ENCODE data around the gene NCAPD2.
A peak's percentile ranks its signal among the peaks of the same experiment; 100 is the strongest.

Gene NCAPD2, protein sequence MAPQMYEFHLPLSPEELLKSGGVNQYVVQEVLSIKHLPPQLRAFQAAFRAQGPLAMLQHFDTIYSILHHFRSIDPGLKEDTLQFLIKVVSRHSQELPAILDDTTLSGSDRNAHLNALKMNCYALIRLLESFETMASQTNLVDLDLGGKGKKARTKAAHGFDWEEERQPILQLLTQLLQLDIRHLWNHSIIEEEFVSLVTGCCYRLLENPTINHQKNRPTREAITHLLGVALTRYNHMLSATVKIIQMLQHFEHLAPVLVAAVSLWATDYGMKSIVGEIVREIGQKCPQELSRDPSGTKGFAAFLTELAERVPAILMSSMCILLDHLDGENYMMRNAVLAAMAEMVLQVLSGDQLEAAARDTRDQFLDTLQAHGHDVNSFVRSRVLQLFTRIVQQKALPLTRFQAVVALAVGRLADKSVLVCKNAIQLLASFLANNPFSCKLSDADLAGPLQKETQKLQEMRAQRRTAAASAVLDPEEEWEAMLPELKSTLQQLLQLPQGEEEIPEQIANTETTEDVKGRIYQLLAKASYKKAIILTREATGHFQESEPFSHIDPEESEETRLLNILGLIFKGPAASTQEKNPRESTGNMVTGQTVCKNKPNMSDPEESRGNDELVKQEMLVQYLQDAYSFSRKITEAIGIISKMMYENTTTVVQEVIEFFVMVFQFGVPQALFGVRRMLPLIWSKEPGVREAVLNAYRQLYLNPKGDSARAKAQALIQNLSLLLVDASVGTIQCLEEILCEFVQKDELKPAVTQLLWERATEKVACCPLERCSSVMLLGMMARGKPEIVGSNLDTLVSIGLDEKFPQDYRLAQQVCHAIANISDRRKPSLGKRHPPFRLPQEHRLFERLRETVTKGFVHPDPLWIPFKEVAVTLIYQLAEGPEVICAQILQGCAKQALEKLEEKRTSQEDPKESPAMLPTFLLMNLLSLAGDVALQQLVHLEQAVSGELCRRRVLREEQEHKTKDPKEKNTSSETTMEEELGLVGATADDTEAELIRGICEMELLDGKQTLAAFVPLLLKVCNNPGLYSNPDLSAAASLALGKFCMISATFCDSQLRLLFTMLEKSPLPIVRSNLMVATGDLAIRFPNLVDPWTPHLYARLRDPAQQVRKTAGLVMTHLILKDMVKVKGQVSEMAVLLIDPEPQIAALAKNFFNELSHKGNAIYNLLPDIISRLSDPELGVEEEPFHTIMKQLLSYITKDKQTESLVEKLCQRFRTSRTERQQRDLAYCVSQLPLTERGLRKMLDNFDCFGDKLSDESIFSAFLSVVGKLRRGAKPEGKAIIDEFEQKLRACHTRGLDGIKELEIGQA (N-terminal part only)
- long read RNA-seq, full-length matches to known transcripts = 483 of 717 reads
- long read RNA-seq, partial matches to known transcripts = 190 of 717 reads
- long read RNA-seq, other reads (novel, unspliced or antisense) = 44 of 717 reads

DNA sequence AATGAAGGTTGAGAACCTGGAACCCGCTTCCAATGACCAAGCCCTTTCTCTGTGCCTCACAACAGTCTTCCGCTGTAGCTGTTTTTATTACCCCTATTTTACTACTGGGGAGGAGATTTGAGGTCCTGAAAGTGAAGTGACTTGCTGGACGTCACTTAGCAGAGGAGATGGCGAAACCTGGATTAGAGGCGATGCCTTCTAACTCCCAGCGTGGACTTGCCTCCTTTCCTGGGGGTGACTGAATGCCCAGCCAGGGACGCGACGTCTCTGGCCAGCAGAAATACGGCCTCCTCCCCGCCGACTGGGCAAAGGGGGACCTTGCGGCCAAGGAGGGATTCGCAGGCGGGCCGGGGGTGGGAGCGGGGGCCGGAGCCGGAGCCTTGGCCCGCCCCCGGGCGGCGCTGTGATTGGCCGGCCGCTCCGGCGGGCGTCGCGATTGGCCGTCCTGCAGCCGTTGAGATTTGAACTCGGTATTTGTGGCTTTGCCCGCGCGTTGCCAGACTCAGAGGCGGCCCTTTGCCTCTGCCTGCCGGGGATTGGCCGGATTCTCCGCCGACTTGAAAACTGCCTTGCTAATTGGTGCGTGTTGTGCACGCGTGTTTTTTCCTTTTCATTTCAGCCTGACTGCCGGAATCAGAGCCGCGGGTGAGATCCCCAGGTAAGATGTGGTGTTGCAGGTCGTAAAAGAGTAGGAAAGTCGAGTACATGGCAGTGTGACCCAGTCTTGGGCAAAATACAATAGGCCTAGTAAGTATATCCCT lies at the start of gene NCAPD2:
Gene NCAPD2 (plus strand): TSS at position 606 of the 761 bp plus-strand sequence. CDS start 997 bp downstream, outside the sequence.
- Histone ChIP-seq H3K27ac (replicated peaks) (peak within 1 kb of the TSS; percentile 92), H3K27me3 (ENCODE audit: insufficient read depth, poor library complexity, severe bottlenecking) (no peaks in the 10 kb centered on the region), H3K4me3 (replicated peaks; ENCODE audit: insufficient read depth, low read length) (peak within 1 kb of the TSS; percentile 93)
- TF ChIP-seq SPI1 (IDR thresholded peaks at IDR 0.05; ENCODE audit: borderline replicate concordance, low read depth) = no peak
- TF ChIP-seq, protein P1, sequence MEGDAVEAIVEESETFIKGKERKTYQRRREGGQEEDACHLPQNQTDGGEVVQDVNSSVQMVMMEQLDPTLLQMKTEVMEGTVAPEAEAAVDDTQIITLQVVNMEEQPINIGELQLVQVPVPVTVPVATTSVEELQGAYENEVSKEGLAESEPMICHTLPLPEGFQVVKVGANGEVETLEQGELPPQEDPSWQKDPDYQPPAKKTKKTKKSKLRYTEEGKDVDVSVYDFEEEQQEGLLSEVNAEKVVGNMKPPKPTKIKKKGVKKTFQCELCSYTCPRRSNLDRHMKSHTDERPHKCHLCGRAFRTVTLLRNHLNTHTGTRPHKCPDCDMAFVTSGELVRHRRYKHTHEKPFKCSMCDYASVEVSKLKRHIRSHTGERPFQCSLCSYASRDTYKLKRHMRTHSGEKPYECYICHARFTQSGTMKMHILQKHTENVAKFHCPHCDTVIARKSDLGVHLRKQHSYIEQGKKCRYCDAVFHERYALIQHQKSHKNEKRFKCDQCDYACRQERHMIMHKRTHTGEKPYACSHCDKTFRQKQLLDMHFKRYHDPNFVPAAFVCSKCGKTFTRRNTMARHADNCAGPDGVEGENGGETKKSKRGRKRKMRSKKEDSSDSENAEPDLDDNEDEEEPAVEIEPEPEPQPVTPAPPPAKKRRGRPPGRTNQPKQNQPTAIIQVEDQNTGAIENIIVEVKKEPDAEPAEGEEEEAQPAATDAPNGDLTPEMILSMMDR (IDR thresholded peaks at IDR 0.05; ENCODE audit: insufficient read depth, low read length) = no peak
- TF ChIP-seq GABPA (IDR thresholded peaks at IDR 0.05; ENCODE audit: low read depth) = 0 out of 2 replicates have a peak, but pooled peaks have one; percentile 11
- TF ChIP-seq POLR2AphosphoS5 (IDR thresholded peaks at IDR 0.05; ENCODE audit: low read depth) = peak; percentile 67
- peak; percentile 94 to 99 for DNase-seq (ENCODE audit: low read depth in 1 of 2, low spot score in 1 of 2)

DNA sequence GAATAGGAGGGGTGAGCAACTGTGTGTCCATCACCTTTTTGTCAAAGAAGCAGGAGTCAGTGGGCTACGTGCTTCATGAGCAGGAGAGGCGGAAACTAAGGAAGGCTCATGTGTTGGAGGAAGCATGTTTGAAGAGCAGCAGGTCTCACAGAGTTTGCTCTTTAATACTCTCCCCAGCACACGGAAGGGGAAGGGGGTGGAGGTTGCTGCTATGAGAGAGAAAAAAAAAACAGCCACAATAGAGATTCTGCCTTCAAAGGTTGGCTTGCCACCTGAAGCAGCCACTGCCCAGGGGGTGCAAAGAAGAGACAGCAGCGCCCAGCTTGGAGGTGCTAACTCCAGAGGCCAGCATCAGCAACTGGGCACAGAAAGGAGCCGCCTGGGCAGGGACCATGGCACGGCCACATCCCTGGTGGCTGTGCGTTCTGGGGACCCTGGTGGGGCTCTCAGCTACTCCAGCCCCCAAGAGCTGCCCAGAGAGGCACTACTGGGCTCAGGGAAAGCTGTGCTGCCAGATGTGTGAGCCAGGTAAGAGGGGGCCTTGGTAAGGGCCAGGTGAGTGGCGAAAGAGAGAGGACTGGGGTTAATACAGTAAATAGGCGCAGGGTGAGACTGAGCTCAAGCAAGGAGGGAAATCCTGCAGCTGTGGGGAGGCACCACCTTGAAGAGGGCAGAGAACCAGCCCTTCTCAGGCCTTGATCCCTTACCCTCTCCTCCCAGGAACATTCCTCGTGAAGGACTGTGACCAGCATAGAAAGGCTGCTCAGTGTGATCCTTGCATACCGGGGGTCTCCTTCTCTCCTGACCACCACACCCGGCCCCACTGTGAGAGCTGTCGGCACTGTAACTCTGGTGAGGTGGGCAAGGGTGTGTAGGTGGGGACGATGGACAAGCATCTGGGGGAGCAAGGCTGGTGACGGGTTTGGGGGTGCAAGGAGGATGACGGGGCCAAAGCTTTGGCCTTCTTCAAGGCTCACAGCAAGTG lies 48.9 kb upstream of the NCAPD2 start, which contains the start of gene CD27:
Gene CD27 (plus strand): TSS at position 252 of the 985 bp plus-strand sequence. CDS start 141 bp downstream, at position 393.
- DNase-seq (ENCODE audit: low read depth in 1 of 2, low spot score in 1 of 2) = no peak
- Histone ChIP-seq H3K27ac (replicated peaks) (no peak within 1 kb of the TSS), H3K4me3 (replicated peaks; ENCODE audit: insufficient read depth, low read length) (no peak within 1 kb of the TSS), H3K27me3 (ENCODE audit: insufficient read depth, poor library complexity, severe bottlenecking) (no peaks in the 10 kb centered on the region)
- TF ChIP-seq, protein P2, sequence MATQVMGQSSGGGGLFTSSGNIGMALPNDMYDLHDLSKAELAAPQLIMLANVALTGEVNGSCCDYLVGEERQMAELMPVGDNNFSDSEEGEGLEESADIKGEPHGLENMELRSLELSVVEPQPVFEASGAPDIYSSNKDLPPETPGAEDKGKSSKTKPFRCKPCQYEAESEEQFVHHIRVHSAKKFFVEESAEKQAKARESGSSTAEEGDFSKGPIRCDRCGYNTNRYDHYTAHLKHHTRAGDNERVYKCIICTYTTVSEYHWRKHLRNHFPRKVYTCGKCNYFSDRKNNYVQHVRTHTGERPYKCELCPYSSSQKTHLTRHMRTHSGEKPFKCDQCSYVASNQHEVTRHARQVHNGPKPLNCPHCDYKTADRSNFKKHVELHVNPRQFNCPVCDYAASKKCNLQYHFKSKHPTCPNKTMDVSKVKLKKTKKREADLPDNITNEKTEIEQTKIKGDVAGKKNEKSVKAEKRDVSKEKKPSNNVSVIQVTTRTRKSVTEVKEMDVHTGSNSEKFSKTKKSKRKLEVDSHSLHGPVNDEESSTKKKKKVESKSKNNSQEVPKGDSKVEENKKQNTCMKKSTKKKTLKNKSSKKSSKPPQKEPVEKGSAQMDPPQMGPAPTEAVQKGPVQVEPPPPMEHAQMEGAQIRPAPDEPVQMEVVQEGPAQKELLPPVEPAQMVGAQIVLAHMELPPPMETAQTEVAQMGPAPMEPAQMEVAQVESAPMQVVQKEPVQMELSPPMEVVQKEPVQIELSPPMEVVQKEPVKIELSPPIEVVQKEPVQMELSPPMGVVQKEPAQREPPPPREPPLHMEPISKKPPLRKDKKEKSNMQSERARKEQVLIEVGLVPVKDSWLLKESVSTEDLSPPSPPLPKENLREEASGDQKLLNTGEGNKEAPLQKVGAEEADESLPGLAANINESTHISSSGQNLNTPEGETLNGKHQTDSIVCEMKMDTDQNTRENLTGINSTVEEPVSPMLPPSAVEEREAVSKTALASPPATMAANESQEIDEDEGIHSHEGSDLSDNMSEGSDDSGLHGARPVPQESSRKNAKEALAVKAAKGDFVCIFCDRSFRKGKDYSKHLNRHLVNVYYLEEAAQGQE (IDR thresholded peaks at IDR 0.05; ENCODE audit: insufficient replicate concordance, low read depth) = no peak
- TF ChIP-seq POLR2AphosphoS5 (IDR thresholded peaks at IDR 0.05; ENCODE audit: low read depth) (no peak), GABPA (IDR thresholded peaks at IDR 0.05; ENCODE audit: low read depth) (no peak), SPI1 (IDR thresholded peaks at IDR 0.05; ENCODE audit: borderline replicate concordance, low read depth) (no peak)
- TF ChIP-seq, protein P1 (IDR thresholded peaks at IDR 0.05; ENCODE audit: insufficient read depth, low read length) = no peak

DNA sequence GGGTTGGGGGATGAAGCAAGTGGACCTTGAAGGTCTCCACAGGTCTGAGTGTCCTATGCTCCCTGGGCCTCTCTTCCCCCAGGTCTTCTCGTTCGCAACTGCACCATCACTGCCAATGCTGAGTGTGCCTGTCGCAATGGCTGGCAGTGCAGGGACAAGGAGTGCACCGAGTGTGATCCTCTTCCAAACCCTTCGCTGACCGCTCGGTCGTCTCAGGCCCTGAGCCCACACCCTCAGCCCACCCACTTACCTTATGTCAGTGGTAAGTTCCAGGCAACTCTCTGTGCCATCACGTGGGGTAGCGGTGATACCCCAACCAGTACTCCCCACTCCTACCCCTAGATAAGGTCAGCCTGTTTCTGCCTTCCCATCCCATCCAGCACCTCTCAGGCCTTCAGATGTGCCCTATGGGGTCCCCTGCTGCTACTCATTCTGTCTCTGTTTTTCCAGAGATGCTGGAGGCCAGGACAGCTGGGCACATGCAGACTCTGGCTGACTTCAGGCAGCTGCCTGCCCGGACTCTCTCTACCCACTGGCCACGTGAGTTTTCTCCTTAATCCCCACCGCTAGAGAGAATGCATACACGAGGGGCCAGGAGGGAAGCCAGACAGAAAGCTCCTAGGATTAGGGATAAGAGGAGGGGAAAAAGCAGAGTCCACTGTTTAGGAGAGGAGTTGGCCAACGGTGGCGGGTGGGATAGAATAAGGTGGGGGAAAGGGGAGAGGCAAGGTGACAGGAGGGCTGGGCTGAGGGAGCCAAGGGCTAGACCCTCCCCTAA lies 43.6 kb upstream of the NCAPD2 start:
- Histone ChIP-seq H3K27ac (replicated peaks) (no peak overlapping the region; the same call in 1 of the 2 replicates), H3K4me3 (replicated peaks; ENCODE audit: insufficient read depth, low read length) (no peak overlapping the region), H3K27me3 (ENCODE audit: insufficient read depth, poor library complexity, severe bottlenecking) (no peaks in the 10 kb centered on the region)
- no peak for DNase-seq (ENCODE audit: low read depth in 1 of 2, low spot score in 1 of 2)
- TF ChIP-seq GABPA (IDR thresholded peaks at IDR 0.05; ENCODE audit: low read depth) (no peak), SPI1 (IDR thresholded peaks at IDR 0.05; ENCODE audit: borderline replicate concordance, low read depth) (no peak)
- TF ChIP-seq, protein P2 (IDR thresholded peaks at IDR 0.05; ENCODE audit: insufficient replicate concordance, low read depth) = no peak

Data from HL-60 (cell line).